ENCODE data around the gene LYPD6B.

Gene LYPD6B

DNA sequence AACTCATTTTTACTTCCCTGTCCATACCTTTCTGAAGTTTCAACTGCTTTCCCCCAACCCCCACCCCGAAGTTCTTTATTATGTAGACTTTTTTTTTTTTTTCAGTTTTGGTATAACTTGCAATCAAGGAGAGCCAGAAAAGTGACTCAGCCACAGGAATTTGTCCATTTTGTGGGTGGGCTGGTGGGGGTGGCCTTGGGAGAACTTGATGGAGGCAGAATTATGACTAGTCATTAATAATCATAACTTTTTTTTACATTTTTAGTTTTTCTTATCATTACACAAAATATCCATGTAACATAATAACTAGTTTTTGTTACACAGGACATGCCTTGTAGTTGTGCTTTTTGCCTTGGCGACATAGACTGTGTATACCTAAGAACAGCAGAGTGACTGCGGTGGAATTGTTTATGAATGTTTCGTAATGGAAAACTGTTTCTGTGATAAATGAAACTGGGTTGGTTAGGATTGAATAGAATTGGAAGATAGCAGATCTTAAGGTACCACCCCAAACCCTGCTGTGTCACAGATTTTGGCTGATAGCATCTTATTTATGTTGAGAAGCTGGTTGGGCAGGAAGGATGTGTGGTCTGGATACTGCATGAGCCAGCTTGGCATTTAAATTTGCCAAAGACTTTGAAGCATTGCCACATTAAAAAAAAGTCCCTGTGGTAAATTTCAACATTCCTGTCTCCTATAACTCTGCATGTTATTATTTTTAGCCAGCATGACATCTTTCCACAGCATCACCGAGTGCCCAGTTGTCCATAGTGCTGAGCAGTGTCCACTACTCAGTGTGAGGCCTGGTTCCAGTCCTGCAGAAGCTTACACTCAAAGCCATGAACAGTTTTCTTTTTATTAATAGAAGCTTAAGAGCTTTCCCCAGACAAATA is 30.7 kb downstream of the LYPD6B start:
- in situ Hi-C loops (cut with HindIII; ENCODE audit: low sequenced_read_pairs), result no loop called here

DNA sequence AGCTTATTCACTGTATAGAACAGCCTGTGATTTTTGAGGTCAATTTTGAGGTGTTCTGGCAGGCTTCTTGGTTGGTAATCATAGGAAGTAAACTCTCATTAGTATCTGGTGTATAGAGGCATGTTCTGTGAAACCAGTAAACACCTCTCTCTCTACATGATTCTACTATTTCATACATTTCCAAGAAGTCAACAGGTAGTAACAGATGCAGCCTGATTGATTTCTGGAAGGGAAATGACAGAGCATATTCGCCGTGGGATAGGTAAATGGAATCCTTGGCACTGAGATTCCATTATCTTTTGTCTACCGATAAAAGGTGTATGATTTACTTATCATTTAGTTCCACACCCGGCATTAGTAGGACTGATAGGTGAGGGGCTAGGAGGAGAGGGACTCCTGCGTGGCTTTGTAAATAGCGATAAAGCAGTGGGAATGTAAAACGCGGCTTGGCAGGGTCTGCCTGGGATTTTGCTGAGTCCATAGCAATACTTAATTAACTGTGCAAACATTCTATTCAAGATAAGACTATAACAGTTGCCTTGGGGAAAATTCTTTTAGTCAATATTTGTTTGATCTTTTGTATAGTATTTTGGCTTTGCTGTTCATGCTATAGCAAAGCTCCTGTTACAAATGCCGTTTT is 32.3 kb downstream of the LYPD6B start:
- in situ Hi-C loops (cut with HindIII; ENCODE audit: low sequenced_read_pairs), result no loop called here

DNA sequence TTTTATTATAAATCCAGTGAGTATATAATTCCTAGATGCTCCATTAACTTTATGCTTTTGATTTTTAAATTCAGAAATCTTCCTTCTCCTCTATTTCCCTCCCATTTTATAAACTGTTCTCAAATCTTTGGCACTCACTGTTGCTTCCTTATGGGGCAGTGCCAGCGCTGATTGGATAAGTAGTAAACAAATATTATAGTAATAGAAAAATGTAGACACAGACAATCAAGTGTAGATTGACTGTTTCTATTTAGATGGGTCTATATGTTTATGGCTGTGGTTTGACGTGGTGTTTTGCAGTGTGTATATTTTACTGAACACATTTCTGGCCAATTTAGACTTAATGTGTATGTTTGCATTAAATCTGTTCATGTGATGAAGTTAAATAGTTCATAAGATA is 36.6 kb downstream of the LYPD6B start:
- in situ Hi-C loops (cut with HindIII; ENCODE audit: low sequenced_read_pairs), result no loop called here

DNA sequence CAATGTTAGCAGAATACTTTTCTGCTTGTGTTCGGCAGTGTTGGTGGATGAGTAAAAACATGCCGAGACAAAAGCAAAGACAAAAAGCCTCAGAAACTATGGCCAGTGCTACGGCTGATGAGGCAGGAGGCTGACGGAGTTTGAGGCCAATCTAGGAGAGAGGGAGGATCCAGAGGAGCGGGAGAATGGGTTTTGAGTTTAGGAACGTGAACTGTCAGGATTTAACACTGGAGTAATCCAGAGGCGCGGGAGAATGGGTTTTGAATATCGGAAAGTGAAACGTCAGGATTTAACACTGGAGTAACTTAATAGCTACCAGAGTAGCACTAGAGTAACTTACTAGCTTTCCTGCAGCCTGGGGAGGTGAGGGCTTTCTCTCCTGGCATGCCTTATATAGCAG is 37.4 kb downstream of the LYPD6B start:
- in situ Hi-C loops (cut with HindIII; ENCODE audit: low sequenced_read_pairs), result no loop called here

DNA sequence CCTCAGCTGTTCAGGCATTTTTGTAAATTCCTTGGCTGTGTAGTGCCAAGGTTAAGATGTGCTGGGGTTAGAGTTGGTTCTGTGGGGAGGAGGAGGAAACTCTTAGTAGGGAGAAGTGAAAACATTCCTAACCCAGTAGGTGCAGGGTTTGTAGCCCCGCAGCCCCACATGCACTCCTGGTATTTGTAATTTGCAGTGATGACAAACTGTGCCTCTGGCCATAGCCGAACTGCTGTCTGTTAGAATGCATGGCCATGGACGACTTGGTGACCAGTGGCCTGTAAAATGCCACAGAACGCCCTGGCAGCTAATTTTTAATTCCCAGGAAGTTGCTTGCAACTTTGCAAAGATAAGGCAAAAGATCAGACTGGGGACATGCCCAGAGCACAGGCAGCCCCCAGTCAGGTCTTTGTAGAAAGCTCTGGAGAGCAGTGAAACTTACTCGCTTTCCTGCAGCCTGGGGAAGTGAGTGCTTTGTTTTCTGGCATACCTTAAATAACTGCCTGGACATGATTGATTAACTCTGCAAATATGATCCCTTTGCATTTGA is 38.4 kb downstream of the LYPD6B start:
- in situ Hi-C loops (cut with HindIII; ENCODE audit: low sequenced_read_pairs), result no loop called here

DNA sequence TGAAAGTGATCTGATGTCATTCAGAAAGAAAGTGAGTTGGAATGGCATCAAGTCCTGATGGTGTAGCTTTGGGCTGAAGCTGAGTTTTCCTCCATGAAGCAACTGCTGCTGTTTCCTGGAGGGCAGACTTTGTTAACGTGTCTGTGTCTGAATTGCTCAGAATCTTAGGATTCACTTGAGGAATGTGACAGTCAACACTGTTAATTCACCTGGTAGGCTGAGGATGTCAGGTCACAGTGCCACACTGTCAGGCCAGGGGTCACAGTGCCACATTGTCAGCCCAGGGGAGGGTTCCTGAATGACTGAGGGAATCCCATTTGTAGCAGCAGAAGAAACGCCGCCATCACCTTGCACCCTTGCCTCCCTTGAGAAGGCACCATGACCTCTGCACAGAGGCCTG is 39.4 kb downstream of the LYPD6B start:
- in situ Hi-C loops (cut with HindIII; ENCODE audit: low sequenced_read_pairs), result no loop called here

DNA sequence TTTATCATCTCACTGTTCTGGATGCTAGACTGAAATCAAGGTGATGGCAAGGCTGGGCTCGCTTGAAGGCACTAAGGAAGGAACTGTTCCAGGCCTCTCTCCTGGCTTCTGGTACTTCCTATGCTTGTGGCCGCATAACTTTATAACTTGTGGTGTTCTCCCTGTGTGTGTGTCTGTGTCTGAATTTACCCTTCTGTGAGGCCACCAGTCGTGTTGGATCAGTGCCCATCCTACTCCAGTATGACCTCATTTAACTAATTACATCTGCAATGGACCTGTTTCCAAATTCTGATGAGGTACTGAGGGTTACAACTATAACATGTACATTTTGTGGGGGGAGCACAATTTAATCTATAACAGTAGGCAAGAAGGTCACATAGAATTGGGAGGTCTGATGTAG is 41.6 kb downstream of the LYPD6B start:
- in situ Hi-C loops (cut with HindIII; ENCODE audit: low sequenced_read_pairs), result no loop called here

DNA sequence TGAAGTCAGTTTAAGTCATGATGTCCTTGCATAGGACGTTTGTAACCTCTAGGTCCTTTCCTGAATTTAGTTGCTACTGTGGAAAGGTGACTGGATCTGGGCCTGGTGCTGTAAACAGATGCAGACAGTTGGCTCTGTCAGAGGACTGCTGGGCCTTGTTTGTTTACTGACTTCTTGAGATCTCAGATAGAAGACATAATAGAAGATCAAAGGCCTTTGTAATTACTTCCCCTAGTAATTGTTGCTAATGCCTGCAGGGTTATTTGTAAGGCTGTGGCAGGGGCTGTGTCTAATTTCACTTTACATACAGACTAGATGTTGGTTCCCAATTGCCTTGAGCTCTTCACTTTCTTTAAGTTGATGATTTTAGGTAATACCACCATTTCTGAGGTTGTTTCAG is 42.5 kb downstream of the LYPD6B start:
- in situ Hi-C loops (cut with HindIII; ENCODE audit: low sequenced_read_pairs), result no loop called here

DNA sequence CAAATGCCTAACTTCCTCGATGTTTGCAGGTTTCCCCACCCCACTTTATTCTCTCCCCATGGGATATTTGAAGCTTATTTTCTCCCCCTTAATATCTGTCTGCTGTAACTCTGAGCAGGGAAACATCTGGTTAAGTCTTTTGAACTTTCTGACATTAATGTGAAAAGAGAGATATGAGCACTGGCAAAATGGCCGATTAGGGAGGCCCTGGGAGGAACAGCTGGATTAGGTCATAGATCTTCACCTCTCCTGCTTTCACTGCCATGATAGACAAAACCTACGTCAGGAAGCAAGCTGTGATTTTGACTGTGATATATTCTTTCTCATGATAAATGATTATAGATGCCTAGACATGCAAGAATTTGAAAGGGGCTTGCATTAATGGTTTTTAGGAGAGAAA is 43.6 kb downstream of the LYPD6B start:
- in situ Hi-C loops (cut with HindIII; ENCODE audit: low sequenced_read_pairs), result no loop called here

DNA sequence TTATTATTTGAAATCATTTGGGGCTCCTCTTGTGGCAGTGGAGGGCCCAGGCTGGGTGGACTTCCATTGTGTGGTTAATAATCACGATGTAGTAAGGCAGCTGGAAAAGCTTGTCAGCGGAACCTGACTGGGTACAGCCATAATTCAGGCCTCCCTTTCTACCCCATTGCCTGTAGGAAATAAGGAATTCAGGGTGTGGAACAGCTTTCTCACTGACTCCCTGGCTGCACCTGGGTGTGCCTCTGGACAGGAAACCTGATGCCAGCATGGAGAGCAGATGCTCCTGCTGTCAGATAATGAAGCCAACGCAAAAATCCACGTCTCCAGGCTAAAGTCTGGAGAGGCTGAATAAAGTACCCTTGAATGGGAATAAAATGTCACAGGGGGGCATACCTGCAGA is 44.2 kb downstream of the LYPD6B start:
- in situ Hi-C loops (cut with HindIII; ENCODE audit: low sequenced_read_pairs), result no loop called here

DNA sequence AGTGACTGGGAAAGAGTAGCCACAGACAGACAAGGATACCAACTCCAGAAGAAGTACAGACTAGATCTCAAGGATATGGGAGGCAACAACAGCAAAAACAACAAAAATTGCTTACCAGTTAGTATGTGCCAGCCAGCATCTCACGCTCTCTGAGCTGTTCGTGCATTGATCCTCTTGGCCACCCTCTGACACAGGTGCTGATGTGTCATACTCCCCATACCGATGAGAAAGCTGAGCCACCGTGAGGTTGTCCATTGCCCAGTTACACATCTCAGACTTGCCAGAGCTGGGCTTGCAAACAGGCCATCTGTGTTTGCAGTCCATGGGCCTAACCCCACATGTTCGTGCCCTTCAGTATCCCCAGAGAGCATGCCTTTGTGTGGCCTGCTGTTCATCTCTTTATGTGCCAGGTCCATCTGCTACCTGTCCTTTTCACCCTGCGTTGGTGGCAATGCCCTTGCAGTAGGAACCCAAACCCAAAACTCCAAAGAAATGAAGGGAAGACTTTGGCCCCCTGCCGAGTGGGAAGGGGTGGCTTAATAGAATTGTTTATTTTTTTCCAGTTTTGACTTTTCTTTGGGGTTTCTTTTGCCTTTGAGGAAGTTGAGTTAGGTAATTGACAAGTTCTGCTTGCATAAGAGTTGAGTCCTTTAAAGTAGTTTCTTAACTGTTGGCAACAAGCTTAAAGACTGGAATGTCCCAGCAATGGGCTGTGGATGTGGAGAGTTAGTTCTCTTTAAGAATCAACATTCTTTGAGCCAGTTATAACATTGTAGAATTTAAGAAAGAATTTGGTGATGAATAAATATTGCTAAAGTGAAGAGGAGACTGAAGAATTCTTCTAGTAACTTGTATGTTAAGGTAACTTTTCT is 46.7 kb downstream of the LYPD6B start:
- in situ Hi-C loops (cut with HindIII; ENCODE audit: low sequenced_read_pairs), result no loop called here

DNA sequence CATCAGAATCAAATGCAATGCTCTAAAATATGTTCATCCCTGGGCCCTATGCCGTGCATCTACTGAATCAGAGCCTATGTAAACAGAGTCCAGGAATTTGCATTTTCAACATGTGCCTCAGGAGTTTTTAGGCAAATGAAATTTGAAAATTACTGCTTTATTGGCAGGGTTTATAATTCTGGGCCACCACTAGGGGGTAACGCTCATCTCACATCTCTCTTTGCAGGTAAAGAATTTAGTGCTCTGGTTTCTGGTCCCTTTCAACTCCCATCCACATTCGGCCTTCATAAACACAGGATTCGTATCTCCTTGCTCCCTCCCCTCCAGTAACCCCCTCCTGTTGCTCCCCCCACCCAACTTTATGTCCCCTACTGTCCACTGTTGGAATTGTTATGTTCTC is 49.3 kb downstream of the LYPD6B start:
- in situ Hi-C loops (cut with HindIII; ENCODE audit: low sequenced_read_pairs), result no loop called here

DNA sequence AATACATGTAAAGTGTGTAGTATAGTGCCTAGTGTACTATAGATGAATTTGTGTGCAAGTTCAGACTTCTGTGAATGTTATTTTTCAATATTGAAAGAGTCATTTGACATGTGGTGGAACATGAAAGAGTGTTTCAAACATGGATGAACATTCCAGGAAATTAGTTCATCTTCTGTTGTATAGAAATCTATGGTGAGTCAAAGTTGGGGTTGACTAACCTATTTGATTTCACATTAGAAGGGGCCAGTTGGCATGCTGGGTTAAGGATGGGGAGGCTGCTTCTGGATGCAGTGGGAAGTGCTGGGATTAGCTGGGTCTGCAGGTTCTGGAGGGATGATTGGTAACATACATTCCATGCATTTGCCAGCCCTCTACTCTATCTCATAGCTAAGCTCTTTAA is 50.6 kb downstream of the LYPD6B start:
- in situ Hi-C loops (cut with HindIII; ENCODE audit: low sequenced_read_pairs), result no loop called here

DNA sequence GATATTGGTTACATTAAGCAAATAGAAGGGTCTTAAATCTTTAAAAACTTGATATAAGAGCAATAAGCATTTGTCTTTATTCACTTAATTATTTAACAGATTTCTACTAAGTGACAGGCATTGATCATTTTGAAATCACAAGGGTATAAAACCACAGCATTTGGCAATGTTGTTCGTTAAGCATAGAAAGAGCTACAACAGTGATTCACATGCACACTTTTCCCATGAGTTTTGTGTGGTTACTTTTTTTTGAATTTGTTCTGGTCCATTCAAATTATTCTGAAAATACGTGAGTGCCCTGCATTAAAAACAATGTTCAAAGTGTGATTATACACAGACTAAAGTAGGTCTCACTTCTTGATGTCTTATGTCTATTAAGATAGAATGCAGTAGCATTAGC is 52.2 kb downstream of the LYPD6B start:
- in situ Hi-C loops (cut with HindIII; ENCODE audit: low sequenced_read_pairs), result no loop called here

DNA sequence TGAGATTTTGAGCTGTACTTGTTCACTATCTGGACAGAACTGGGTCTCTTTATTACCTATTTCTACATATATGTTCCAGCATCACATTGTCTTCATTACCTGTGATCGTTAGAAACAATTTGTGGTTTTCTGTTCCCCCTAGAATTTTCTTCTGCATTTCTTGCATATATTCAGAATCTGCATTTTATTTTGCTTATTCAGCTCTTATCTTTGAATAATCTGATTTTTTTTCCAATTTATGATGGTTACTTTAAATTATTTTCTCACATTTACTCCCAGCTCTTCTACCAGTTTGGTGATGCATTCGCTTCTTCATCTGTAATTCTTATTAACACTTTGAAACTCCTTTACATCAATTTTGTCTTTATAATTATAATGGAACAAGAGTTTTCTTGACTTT is 55.1 kb downstream of the LYPD6B start:
- in situ Hi-C loops (cut with HindIII; ENCODE audit: low sequenced_read_pairs), result no loop called here

DNA sequence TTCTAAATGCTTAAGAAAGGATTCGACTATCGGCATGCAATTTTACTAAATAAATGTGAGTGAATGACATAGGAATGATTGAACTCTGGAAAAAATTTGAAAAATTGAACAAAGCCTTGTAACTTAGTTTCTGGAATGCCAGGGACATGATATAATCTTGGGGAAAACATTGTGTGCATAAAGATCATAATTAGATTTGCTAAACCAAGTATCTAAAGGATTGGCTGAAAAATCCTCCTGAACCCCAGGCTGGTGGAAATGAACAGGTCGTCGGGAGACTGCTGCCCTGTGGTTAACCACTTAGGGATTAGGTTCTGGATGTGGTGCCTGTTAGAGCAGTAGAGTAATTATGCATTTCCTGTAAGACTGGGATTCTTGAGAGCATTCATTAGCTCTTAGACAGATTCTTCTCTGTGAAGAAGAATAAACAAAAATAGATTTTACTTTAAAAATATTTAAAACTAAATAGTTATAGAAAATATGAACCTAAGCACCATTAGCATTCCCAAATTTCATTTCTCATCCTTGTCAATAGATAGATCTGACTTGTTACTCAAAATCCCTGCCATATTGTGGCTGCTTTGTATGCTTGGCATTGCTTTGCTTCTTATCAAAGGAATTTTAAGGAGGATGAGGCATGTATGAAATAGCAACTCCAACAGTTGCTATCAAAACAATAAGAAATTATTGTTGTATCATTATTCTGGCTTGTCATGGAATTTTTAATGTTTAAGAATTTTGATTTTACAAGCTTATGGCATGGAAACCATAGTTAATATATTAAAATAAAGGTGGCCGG is 55.9 kb downstream of the LYPD6B start:
- in situ Hi-C loops (cut with HindIII; ENCODE audit: low sequenced_read_pairs), result no loop called here

DNA sequence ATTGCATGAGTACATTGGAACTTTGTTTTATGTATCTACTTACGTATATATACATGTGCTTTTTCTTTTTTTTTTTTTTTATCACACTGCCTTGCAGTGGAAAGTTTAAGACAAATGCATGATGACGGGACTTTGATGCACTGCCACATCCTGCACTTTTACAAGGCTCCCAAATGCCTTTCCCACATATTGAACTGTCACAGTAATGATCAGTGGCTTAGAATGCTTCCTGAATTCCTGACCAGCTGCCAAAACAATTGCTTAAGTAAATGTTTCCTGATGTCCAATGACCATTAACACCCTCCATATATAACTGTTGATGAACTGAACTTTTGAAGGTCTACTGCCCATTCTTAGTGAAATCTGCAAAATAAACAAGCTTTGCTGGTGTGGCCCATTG is 60.2 kb downstream of the LYPD6B start:
- in situ Hi-C loops (cut with HindIII; ENCODE audit: low sequenced_read_pairs), result no loop called here

DNA sequence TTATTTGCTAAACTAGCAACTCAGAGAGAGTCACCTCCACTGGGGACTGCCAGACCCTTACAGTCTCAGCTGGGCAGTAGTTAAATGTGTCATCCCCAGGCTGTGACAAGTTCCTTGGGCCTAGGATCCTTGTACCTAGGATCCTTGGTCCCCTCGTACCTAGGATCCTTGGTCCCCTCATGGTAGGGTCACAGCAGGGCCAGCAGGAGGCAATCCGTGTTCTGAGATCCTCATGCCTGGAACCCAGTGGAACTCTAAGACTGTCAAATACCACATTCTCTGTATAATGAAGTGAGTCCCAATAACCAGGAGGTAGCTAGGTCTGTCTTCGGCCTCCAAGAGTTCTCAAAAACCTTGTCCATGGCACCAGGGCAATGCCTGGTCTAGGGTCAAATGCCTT is 60.8 kb downstream of the LYPD6B start:
- in situ Hi-C loops (cut with HindIII; ENCODE audit: low sequenced_read_pairs), result no loop called here

DNA sequence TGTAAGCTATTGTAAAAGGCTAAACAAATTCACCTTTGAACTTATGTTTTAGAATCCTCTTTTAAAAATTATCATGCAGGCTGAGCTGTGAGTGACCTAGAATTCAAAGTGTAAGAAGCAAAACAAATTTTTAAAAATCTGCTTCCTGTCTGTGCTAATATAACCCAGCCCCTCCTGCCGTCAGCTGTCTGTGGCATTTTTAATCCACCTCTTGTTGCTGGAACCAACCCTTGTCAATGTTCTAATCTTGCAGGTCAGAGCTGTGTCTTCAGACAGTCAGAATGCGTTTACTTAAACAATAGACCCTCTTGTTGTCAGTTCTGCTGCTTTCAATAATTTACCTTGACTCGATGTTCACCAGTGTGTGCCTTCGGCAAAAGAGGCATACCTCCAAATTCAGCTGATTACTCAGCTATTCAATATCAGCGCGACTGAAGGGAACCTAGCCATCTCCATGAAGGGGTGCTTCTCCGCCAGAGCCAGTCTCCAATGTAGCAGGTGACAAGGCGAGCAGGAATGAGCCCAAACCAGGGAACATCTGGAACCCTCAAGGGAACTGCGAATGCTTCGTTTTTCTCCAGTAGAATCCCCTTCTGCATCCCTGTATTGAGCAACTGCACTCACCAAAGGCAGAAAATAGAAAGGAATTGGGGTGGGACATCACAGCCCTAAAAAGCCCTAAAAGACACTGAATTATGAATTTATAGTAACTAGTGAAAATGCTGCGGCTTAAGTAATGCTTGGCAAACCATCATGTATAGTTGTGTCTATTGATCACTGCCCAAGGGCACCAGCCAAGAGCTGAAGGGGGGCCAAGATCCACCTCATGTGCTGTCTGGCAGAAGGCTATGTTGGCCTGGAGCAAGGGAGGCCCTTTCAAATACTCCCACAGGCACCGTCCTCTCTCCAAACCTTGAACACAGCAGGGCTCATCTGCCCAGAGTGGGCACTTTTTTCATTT is 62.5 kb downstream of the LYPD6B start:
- in situ Hi-C loops (cut with HindIII; ENCODE audit: low sequenced_read_pairs), result no loop called here
